SH-SY5Y (cell line): Measurements from ENCODE around the gene SPEF1.

Experiments used
- GATA2 ChIP-seq: IDR thresholded peaks from 2 replicates; pipeline ENCODE4 v1.6.1; 2011; ENCODE audit warnings: mild to moderate bottlenecking, low read depth, low read length
- GATA3 ChIP-seq: IDR thresholded peaks from 2 replicates; pipeline ENCODE4 v1.6.1; 2011; ENCODE audit warnings: low read depth, mild to moderate bottlenecking, low read length, moderate library complexity

SPEF1 gene

GRCh38 chr20:3767427-3768341, 13.6 kb downstream of the SPEF1 start, which contains the start of gene ADISSP:
Gene ADISSP (minus strand): TSS chr20:3767753. CDS start chr20:3760100, 7,653 bp downstream.
- TF ChIP-seq GATA3, result no peak
- no peak for TF ChIP-seq GATA2

DNA sequence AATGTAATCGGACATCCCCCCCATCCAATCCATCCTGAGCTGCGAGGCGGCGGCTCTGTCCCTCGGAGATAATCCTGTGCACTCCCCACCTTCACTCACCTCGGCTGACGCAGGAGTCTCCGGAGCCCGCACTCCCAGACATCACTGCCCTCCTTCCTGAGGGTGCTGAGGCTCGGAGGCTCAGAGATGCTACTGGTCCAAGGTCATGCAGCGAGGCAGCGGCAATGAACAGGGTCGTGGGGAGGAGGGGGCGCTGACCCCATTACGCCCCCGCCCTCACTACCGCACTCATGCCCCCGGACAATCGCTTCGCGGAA, 14.2 kb downstream of the SPEF1 start:
- no peak for TF ChIP-seq GATA3

DNA sequence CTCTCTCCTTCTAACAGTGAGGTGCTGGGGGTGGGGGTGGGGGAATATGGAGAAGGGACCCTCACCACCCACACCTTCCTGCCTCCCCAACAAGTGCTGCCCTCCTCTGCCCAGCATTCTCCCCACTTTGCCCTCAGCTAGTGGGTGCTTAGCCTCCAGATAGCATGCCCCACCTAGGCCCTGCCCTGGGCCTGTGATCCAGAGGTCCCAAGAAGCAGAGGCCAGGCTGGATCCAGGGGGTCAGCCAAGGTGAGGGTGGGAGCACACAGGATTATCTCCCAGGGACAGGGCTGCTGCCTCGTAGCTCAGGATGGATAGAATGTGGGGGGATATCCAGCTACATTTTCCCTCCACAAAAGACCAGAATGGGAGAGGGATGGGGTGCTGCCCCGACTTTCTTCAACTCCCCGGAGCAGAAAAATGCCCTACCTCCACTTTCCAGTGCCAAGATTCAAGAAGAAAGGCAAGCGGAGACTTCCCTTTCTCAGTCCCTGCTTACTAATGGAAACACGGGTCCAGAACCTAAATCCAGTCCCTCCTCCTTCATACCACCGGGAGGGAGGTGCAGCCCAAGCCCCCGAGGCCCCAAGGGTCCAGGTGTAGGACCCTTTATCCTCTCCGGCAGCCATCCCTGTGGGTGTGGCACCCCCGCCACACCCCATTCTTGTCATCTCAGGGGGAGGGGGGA, 14.7 kb downstream of the SPEF1 start:
- TF ChIP-seq GATA2 (no peak), GATA3 (no peak)

GRCh38 chr20:3765171-3765882, 15.9 kb downstream of the SPEF1 start:
- TF ChIP-seq GATA2 (no peak), GATA3 (no peak)

- TF ChIP-seq GATA3 (no peak), GATA2 (no peak)
These were observed 16.6 kb downstream of the SPEF1 start for GRCh38 chr20:3764659-3765058.

DNA sequence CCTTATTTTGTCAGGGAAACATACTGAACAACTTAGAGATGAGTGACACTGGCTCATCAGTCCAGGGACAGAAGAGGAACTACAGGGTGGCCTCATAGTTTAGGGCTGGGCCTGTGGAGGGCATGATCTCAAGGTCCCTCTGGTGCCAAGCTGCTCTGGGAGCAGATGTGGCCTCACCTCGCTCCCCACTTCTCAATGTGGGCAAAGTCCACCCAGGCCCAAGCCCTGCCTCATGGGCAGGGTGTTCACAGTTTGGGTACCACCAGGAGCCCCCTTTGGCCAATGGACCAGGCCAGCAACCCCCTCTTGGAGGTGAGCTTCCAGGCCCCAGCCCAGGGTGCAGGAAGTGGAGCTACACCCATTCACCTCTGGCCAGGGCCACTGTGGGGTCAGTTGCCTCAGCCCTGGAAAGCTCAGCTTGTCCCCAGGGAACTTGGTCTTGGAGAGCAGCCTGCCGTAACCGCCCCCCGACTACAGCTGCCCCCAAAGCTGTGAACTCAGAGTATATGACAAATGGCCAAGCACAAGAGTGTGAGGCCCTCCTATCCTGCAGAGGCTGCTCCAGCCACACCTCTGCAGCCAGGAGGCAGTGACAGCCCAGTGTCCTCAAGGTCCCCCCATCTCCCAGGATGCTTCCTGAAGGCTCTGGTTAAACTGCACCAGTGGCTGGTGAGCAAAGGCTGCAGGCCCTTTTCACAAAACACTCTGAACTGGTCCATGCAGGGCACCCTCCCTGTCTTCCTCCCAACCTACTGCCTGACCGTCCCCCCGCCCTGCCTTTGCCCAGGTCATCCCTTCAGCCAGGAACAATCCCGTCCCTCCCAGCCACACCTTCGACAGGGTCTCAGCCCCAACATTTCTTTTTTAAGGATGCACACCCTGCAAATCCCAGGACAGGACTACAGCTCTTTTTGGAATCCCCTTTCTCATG, 17.3 kb downstream of the SPEF1 start:
- TF ChIP-seq GATA3 (no peak), GATA2 (no peak)

DNA sequence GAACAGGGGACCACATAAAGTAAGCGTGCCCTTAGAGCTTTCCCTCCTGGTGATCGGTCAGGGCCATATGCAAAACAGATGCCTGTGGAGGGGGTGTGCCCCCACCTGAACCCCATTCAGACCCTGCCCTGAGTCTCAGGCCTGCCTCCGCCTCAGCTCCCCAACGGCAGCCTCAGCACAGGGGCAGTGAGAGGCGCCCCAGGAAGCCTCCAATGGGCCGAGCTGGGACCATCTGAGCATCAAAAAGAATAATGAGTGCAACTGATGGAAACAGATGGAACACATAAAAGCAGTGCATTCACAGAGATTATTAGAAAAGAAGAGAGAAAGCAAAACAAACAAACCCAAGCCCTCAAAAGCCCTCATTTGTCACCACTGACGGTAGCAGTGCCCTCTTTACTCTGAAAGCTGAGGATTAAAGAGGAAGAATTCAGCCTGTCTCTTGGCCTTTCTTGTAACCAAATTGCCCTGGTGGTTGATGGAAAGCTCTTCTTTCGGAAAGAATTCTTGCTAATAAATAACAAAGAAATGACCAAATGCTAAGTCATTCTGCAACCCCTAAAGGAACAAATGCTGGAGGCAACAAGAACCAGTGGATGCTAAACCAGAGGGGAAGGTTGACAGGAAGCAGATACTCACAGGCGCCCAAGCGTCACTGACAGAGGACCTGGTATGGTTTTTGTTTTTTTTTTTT, 20.4 kb downstream of the SPEF1 start:
- TF ChIP-seq GATA2 (no peak), GATA3 (no peak)

GRCh38 chr20:3759884-3760283, 21.4 kb downstream of the SPEF1 start:
- no peak for TF ChIP-seq GATA3
- TF ChIP-seq GATA2, result no peak

DNA sequence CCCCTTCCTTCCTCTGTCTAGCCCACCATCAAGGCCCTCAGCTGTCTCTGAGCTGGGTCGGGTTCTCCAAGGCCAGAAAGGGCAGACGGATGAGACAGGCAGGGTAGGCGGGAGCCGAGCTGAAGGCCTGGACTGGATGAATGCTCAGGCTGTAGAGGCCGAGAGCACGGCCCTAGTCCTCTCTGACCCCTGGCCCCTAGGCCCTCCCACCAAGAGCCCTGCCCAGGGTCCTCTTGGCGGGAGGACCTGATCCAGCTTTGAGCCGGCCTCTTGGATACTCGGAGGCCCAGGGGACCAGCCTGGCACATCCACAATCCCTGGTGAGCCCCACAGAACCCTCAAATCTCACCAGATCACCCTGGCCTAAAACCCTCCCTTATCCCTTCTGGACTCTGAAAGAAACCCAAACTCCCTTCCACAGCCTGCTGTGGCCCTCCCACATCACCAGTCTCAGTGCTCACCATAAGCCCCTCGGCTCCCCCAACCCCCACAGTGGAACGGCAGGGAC, 21.9 kb downstream of the SPEF1 start:
- TF ChIP-seq GATA2 (no peak), GATA3 (no peak)

- TF ChIP-seq GATA3 (no peak), GATA2 (no peak)
These were observed 22.7 kb downstream of the SPEF1 start for GRCh38 chr20:3758566-3758965.

GRCh38 chr20:3757268-3757667, 24.0 kb downstream of the SPEF1 start:
- no peak for TF ChIP-seq GATA2

DNA sequence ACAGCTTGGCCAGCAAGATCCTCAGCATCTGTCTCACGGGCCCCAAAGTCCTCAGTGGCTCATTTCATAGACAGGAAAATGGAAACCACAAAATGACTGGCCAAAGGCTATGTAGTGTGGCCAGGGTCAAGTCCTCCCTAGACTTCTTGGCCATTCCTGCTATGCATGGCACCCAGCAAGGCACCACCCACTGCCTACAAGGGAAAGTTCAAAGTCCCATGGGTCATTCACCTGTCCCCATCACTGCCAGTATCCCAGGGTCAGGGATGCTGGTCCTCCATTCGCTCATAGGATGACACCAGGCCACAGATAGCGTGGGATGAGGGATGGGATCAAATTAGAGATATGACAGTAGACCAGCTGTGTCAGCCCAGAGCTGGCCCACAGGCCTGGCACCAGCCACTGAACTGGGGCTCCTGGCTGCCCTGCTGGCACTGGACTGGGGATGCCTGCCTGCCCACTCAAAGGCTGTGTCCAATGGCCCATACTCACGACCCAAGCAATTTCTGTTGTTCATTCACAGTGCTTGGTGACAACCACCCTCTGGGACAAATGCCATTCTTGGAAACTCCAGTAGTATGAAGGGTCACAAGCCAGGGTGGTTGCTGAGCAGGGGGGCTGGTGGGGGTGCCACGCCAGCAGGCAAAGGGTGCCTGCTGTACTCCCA, 25.3 kb downstream of the SPEF1 start:
- TF ChIP-seq GATA3 (no peak), GATA2 (no peak)

DNA sequence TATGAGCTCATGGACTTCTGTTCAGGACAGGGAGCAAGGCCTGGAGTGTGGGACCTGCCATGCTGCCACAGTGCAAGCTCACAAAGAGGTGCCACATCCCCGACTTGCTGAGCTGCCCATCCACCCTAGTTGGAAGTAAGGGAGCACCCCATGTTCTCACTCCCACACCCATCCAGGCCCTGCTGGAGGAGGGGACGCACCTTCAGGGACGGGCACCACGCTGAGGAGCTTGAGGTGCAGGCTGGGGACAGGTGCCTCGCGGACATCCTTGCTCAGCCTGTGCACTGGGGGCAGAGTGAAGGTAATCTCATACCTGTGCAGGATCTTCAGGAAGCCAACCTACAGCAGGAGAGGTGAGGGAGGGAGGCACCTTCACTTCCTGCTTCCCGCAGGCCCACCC, 26.0 kb downstream of the SPEF1 start:
- TF ChIP-seq GATA2 (no peak), GATA3 (no peak)
